Activated naive CD4-positive, alpha-beta T cell treated with anti-CD3 and anti-CD28 coated beads, Interleukin-2, amount 50 U/mL, for 16 hours (primary cell): ENCODE results near the gene TOP1.

Source experiments
- DNase-seq: peaks from one replicate; pipeline ENCODE4 v3.0.0-alpha.2; 2020

Gene TOP1

DNA sequence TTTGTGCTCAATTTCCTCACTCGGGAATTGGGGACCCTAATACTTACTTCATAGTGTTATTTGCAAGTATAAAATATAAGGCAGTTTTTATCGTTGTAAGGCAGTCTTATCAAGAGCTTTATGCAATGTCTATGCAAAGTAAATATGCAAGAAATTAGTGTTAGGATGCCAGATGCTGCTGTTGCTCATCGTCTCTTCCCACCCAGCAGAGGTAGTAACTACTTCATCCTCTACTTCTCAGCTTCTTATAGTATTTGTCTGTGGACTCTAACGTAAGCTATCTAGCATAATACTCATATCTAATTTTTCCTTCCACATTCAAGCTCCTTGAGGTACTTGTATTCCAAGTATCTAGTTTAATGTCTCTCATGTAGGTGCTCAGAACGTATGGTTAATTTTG, 120.3 kb downstream of the TOP1 start:
- no peak for DNase-seq

GRCh38 chr20:41150664-41151063, 122.0 kb downstream of the TOP1 start:
- DNase-seq = no peak

GRCh38 chr20:41151134-41151869, 122.7 kb downstream of the TOP1 start:
- DNase-seq = no peak

GRCh38 chr20:41152108-41152757, 123.6 kb downstream of the TOP1 start:
- DNase-seq = no peak

DNA sequence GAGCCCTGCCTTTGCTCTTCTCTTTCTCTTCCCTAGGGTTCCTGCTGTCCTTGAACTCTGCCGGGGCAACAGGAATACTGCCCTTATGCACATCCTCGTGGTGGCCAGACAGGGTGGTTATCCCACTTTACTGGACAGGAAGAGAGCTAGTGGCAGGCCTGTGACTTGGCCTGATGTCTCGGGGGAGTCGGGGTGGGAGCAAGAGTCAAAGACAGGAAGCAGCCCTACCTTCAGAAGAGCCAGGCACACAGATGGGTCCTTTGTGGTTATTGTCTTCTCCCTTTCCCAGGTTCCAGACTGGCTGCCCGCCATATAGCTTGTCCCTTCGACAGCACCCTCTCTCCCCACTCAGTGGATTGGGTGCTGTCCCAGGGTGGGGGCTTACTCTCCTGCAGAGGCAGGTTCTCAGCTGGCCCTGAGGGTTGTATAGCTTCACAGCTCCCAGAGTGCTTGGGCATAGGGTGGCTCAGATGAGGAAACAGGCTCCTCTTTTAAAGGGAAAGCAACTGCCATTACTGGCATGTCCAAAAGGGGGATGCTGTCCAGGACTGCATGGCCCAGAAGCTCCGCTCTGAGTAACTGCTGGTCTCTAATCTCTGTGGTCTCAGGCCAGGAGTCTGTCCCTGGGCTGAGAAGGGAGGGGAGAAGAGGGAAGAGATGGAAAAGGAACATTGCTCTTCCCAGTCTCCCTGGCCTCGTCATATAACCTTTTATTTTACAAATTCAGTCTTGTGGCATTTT, 126.0 kb downstream of the TOP1 start:
- DNase-seq = no peak

DNA sequence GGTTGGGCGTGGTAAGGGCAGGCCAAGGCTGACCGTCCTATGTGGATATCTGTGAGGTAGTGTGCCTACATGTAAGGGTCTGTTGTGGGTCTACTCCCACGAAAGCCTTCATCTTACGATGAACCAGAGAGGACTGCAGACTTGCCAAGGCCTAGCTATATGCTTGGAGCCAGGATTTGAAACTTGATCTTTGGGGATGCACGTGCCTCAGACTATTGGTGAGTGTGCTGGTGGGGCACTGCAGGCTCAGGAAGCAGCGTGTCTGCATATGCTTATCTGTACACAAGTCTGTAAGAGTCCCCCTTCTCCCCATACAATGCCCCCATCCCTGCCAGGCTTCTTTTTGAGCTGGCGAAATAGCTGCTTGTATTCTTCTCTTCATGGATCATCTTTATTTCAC, 126.6 kb downstream of the TOP1 start:
- DNase-seq = no peak

GRCh38 chr20:41158082-41158625, 129.5 kb downstream of the TOP1 start:
- DNase-seq = no peak

GRCh38 chr20:41159547-41159946, 130.9 kb downstream of the TOP1 start:
- no peak for DNase-seq

- no peak for DNase-seq
Measured at GRCh38 chr20:41160686-41161085, 132.1 kb downstream of the TOP1 start.

DNA sequence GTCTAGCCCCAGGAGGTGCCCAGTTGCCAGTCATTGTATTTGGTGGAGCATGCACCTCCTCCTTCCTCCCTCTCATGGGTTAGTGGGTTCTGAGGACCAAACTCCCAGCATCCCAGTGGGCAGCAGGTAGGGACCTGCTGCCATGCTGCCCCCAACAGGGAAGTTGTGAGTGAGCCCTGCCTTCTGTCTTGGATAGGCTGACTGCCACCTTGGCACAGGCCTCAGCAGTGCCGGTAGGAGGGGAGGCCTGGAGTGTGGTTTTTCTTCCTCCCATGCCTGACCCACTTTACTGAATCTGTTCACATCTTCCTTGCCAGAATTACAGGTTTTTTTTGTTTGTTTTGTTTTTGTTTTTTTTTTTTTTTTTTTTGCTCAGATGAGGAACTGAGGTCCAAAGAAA, 133.3 kb downstream of the TOP1 start:
- no peak for DNase-seq

DNA sequence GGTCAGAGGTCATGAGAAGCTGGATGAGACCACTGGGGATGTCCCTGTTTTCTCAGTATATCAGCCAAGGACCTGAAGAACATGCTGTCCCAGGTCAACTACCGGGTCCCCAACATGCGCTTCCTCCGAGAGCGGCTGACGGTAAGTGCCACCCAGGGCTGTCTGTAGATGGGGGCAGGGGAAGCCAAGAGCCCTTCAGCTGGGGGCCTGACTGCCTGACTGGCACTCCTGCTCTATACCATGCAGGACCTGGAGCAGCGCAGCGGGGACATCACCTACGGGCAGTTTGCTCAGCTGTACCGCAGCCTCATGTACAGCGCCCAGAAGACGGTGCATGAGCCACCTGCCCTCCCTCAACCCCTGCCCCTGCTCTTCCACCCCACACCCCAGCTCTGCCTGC, 133.8 kb downstream of the TOP1 start:
- DNase-seq = no peak

- no peak for DNase-seq
Measured at GRCh38 chr20:41163821-41164220, 135.2 kb downstream of the TOP1 start.

GRCh38 chr20:41165001-41165882, 136.6 kb downstream of the TOP1 start:
- no peak for DNase-seq

- DNase-seq = no peak
Measured at GRCh38 chr20:41166201-41167117, 137.8 kb downstream of the TOP1 start.

GRCh38 chr20:41167118-41167470, 138.5 kb downstream of the TOP1 start:
- DNase-seq = no peak

DNA sequence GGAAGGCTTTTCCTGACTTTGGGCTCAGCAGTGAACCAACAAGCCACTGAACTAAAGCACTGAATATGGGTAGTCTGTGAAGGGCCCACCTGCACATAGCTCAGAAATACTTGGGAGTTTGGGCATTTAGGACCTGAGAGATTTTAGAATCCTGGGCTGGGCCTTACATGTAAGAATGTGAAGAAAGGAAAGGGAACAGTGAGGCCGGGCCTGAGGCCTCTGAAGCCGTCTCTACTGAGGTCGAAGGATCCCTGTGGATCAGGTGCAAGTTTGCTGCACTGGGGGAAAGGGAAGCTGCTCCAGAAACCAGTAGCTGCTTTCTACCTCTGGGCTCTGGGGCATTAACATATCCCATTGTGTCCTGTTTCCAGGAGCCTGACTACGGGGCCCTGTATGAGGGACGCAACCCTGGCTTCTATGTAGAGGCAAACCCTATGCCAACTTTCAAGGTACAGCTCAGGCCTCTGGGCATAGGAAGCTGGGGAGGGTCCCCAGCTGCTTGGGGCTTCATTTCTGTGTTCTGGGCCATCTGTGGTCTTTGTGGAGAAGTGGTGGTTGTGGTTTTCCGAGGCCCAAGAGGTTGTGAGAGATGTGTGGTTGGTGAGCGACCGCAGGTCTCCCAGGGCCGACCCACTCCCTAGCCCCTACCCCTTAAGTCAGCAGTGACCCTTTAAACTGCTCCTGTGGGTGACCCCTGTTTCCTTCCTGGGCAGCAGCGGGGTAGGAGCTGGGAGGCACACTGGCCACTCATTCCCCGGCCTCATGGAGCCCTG, 139.0 kb downstream of the TOP1 start:
- DNase-seq = no peak

DNA sequence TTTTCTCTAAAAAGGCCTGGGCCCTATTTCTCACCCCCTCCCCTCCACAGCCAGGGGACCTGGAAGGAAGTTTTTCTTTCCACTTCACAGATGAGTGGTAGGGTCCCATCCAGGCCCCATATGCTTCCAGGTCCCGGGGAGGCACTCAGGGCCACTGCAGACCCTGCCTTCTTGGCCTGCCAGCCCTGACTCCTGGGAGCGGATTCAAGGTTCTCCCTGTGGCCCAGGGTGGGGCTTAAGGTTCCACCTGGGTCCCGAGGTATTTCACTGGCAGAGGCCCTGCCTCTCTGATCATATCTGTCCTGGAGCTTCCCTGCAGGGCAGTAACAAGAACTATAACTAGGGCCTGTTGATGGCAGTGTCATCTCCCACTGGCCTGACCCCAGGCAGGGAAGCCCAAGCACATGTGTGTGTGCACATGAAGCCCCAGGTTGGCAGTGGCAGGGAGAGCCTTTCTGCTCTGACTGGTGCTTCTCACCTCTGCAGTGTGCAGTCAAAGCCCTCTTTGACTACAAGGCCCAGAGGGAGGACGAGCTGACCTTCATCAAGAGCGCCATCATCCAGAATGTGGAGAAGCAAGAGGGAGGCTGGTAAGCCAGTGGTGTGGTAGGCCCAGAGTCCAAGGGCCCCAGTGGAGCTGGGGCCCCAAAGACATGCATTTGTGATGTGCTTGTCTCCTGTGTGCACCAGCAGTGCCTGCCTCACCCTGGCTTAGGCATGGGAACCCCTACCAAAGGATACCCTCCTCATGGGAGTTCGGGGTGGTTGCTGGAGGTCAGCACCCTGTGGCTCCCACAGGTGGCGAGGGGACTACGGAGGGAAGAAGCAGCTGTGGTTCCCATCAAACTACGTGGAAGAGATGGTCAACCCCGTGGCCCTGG, 139.9 kb downstream of the TOP1 start:
- no peak for DNase-seq

DNA sequence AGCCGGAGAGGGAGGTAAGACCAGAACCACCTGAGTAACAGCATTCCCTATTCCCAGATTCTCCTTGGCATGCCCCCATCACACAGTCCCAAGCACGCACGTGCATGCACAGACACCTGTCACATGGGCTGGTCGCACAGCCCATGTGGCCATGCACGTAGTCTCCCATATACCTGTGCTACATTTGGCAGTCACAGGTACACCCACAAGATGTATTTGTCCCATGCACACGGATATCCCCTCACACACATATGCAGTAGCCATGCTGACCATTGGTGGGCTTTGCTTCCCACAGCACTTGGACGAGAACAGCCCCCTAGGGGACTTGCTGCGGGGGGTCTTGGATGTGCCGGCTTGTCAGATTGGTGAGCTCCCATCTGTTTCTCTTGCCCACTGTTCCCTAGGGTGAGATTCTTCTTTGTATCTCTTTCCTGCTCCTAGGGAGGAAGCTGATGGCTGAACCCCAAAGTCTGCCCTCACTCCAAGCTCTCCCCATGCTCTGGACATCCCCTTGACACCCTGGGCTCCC, 140.6 kb downstream of the TOP1 start:
- peak; percentile 4 for DNase-seq

DNA sequence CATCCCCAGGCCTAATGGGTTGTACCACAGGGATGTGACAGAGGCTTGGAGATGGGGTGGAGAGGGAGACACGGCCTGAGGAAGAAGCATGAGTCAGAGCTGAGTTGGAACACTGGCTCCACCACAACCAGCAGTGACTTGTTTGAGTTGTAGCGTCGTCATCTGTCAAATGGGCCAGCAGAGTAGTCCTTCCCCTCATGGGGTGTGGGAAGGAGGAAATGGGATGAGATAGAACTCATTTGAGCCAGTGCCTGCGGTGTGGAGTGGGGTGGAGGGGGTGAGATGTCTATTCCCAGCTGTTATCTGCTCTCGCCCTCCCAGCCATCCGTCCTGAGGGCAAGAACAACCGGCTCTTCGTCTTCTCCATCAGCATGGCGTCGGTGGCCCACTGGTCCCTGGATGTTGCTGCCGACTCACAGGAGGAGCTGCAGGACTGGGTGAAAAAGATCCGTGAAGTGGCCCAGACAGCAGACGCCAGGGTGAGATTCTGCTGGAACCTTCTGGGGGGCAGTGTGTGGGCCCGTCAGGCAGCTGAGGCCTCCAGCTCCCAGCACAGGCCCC, 141.2 kb downstream of the TOP1 start:
- peak; percentile 2 for DNase-seq
